GM18517 (cell line): Measurements from ENCODE around the gene DDX59.
"Not testable (repeated sequence)": the region's sequence is repeated elsewhere in the genome, so short reads cannot be mapped to it uniquely, and the experiment has no call there.

Experiments
- ATAC-seq: cut with Tn5 transposase; IDR thresholded peaks from one replicate; pipeline ENCODE4 v1.9.1; 2021; ENCODE audit warnings: mild to moderate bottlenecking, moderate library complexity; ENCODE audit not compliant: unreplicated experiment

The DDX59 gene

DNA sequence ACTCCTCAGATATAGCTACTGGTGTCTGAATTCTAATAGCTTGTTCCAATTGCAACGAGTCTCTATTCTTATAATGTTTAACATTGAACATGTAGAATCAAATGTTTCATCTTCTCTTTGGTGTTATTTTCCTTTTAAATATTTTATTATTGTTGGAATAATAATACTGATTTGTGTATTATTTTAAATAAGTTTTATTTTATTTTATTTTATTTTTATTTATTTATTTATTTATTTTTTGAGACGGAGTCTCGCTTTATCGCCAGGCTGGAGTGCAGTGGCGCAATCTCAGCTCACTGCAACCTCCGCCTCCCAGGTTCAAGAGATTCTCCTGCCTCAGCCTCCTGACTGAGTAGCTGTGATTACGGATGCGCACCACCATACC, 39.2 kb downstream of the DDX59 start:
- not testable (repeated sequence) for ATAC-seq

DNA sequence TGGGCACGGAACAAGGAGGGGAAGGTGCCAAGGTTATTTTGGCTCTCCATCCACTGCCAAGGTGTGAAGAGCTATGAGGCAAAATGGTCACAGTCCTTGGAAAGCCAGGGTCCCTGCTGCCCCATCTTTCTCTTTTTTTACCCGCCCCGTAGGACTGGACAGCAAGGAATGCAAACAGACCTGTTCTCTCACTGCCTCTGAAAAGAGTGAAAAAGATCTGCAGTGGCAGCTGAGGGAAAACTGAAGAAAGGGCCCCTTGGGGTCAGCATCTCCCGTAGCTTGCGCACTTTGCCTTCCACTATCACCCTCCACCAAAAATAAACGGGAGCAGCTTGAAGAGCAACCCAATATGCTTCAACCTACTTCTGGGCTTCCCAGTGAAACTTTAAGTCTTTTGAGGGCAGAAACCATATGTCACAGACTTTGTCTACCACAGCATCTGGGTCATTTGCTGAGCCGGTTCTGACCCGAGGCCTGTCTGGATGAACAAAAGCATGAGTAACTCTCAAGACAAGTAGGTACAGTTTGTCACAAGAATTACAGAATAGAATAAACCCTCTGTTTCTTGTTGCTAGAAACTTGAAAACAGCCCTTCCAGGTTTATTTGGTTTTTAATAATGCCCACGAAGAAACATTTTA, 39.7 kb downstream of the DDX59 start:
- no peak for ATAC-seq

DNA sequence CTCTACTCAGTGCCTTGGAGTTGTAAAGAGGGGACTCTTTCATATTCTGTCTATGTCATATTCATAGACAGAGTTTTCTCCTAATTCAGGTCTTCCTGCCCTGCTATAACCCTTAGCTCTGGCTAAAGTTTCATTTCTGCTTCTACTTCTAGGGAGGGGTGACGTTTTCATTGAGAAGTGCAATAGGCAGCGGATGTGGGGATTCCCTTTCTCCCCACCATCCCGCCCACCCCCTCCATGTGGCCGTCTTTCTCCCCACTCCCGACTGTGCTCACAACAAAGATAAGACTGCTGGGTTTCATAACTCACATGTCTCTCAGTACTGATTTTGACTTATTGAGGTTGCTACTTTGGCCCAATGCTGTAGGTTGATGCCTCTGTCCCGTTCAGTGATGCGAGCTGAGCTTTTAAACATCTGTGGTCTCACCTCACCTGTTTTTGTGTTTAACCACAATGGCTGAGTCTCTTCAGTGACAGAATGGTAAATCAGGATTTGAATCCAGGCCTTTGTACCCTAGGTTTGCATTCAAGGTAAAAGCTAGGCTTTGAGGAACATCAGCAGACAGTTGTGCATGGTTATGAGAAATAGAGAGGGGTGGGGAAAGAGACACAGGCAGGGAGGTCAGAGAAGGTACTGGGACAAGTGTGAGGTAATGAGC, 41.4 kb downstream of the DDX59 start:
- peak; percentile 72 for ATAC-seq

DNA sequence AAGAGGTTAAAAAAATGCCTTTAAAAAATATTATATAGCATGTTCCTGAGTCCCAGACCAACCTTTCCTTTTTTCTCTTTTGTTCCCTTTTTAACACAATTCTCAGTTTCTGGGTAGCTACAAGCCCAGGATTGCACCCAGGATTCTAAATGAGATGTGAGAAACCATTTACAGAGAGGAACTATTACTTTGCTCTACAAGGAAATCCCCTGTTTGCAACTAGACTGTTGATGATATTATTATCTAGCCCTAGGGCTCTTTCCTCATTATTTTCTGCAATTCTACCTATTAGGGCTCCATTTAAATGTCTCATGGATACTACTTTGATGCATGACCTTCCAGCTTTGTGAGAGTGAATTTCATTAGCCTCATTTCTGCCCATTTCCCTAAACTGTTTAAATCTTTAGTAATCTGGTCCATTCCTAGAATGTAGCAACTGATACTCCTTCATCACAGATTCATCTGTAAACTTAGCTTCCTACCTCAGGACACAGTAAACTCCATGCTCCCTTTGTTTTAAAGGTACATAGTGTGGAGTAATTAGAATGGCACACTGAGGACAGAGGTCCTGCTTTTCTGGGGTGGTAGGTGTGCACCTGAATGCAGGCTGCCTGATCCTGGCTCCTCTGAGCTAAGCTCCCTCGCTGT, 42.0 kb downstream of the DDX59 start:
- ATAC-seq = no peak

DNA sequence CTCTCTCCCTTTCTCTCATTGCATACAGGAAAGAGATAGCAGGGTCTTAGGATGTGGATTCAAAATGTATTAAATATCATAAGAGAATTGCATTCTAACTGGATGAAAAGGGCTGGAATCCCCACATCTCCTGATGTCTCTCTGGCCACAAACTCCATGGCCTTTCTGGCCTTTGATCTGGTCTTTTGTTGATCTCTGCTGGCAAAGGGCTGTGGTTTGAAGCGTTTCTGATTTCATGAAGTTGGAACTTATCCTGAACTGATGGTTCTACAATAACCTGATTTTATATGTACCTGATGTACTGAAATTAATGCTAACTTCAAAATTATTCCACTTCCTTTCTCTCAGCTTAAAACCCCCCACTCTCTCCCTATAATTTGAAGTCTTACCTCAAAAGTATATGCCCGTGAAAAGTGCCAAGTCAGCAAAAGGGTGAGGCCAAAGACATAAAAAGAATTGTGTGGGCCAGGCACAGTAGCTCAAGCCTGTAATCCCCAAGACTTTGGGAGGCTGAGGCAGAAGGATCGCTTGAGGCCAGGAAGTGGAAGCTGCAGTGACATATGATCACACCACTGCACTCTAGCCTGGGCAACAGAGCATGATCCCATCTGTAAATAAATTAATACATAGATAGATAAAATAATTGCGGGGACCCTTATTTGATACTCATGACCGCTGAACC, 42.7 kb downstream of the DDX59 start:
- no peak for ATAC-seq

DNA sequence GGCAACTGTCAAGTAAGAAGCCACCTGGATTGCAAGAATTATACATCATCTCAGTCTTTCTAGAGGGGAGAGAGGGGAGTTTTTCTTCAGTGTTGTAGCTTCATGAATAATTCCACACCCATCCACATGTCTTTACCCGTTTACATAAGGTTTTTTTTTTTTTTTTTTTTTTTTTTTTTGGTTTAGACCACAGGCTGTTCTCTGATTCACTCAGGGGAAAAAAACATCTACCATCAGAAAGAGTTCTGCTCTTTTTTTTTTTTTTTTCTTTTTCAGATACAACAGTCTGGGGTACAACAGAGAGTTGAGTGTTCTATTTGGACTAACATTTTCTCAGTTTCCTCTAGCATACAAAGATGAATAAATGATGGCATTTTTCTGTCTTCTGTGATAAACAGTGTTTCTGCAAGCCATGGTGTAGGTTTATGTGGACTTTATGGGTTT, 44.3 kb downstream of the DDX59 start:
- peak; percentile 31 for ATAC-seq

DNA sequence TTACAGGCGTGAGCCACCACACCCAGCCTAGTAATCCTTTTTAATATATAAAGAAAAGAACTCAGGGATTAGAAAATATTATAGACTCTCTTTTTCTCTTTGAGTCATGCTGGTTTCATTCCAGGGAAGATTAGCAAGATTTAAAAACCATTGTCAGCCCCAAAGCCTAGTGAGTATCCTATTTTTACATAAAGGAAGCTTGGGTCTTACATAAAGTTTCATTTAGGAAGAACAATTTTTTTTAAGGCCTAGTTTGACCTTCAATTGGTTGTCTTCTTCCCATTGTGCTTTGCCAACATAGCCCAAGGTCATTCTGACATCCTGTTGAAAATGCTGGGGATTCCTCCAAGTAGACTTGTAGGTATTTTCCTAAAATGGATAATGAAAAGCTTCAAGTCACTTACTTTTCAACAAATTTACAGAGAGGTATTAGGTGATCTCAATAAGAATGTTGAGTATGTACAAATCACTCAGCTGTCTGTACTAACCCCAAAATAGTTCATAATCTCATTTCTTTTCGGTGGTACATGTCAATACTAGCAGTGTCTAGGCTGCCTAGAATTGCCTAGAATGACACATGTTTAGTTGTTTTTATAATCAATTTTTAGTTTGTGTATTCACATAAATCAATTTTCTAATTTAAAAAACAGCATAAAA, 44.9 kb downstream of the DDX59 start:
- no peak for ATAC-seq

DNA sequence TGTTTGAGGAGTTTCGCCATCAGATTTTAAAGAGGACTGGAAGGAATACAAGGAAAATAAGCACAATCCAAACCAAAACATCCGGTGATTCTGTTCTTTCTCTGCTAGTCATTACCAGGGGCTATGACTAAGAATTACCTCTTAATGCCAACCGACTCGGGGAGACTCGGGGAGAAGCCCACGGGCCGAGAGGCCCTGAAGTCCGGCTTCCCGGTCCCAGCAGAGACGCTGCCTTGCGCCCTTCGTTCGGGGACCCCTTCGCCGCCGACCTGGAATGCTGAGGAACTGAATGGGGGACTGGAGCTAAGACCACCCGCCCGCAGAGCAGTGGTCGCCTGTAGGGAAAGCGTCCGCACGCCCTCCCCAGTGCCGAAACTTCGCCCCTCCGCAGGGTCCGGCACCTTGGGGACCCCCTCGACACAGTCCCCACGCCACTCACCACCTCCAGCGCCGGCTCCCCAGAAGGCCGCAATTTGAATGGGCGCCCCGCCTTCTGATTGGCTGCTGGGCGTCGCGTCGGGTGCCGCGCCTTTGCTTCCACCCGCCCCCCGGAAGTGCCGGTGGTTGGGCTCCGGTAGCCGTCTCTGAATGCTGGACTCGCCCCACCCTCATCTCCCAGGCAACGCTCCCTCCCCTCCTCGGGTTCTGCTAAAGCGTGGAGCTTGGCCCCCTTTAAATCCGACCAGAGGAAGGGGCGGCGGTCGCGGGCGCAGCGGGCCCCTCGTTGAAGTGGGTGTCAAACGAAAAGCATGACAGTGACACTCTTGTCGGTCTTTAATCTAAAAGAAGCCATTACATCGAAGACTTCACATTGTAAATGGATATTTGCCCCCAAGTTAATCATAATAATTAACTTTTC, 49.2 kb downstream of the DDX59 start, which contains the start of gene KIF14:
Gene KIF14, minus strand, starts transcription at position 479 of the 859 bp plus-strand sequence. CDS start 2,028 bp downstream, outside the sequence.
- peak; percentile 70 for ATAC-seq

DNA sequence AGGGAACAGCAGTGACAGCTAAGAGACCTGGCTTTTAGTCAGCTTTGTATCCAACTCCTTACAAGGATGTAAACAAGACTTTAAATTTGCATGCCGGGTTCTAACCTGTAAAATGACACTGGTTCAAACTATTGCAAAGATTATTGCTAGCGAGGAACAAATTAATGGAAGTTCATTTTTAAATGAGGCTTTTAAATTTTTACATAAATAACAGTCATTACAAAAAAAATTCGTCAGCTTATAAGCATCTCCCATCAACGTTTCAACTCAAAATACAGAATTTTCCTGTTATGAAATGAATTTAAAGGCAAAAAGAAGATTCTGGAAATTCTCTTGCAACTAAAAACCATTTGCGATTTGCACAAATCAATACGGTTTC, 49.8 kb downstream of the DDX59 start:
- ATAC-seq = no peak

DNA sequence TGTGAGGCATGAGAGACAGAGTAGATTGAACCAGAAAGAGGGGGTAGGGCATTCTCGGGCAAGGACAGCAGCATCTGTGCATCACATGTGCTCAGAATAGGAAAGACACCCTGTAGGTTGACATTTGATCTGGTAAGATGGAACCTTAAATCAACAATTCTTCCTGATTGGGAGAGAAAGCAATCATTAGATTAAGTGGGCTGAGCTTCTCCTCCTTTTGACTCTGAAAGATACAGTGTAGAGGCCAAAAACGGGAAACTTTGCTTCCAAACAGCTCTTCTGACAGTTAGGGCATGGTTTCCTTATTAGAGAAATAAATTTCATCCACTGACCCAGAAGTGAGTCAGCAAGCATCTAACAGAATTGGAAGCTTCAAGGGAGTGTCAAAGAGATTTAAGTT, 58.9 kb downstream of the DDX59 start:
- no peak for ATAC-seq

DNA sequence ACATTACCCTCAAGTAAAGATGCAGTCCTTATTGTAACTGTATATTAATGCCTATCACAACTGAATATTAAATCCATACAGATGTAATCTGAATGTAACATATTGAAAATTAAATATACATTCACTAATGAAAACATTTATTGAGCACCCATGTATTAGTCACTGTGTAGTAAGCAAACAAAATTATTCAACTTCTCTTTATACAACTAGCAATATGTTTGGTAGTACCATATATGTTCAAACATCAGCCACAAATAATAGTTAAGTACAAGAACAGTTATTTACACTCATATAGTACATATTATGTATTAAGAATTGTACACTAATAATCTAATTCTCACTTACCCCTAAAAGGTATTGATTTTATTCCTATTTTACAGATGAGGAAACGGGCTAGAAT, 67.1 kb downstream of the DDX59 start:
- no peak for ATAC-seq
